ENCODE results near the gene PDX1. TPM values are rescaled to one million over a fixed set of nuclear protein-coding genes. Genes with fewer than 3 reads are reported as not detected.

Gene PDX1
- total RNA-seq, 2 donors from 2014 or later, result 6.5 to 25.1 TPM

DNA sequence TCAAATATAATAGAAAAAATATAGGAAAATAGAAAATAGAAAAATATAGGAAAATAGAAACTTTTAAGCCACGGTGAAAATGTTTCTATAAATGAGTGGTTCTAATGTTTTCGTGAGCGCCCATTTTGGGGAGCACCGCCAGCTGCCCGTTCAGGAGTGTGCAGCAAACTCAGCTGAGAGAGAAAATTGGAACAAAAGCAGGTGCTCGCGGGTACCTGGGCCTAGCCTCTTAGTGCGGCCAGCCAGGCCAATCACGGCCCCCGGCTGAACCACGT, 204 bp upstream of the PDX1 start:
- peaks cover 36% of the 10 kb centered on the region for H3K4me1 ChIP-seq
- no peaks in the 10 kb centered on the region for H3K9me3 ChIP-seq
- ATAC-seq, result no peak
- peak overlapping the region in 1 of 2 donors; percentile 52 for H3K4me3 ChIP-seq
- H3K36me3 ChIP-seq (replicated peaks in 1 of 2; ENCODE audit: insufficient read depth in 1 of 2, low read depth in 2 of 2), result no peaks in the 10 kb centered on the region
- WGBS, 2 donors, result 2 to 4% methylated on average over 8 to 11 of the region's 11 CpGs
- TF ChIP-seq, protein P1, sequence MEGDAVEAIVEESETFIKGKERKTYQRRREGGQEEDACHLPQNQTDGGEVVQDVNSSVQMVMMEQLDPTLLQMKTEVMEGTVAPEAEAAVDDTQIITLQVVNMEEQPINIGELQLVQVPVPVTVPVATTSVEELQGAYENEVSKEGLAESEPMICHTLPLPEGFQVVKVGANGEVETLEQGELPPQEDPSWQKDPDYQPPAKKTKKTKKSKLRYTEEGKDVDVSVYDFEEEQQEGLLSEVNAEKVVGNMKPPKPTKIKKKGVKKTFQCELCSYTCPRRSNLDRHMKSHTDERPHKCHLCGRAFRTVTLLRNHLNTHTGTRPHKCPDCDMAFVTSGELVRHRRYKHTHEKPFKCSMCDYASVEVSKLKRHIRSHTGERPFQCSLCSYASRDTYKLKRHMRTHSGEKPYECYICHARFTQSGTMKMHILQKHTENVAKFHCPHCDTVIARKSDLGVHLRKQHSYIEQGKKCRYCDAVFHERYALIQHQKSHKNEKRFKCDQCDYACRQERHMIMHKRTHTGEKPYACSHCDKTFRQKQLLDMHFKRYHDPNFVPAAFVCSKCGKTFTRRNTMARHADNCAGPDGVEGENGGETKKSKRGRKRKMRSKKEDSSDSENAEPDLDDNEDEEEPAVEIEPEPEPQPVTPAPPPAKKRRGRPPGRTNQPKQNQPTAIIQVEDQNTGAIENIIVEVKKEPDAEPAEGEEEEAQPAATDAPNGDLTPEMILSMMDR (IDR thresholded peaks at IDR 0.05), result no peak
- TF ChIP-seq POLR2A (IDR thresholded peaks at IDR 0.05), result no peak
- H3K27me3 ChIP-seq, result no peaks in the 10 kb centered on the region
- peak in 2 of 4 donors; percentile 92 to 94 for DNase-seq
- intact Hi-C loops (cut with DNase I), result no loop called here
- peak overlapping the region in 3 of 4 donors; percentile 90 to 91 (median 90) for H3K27ac ChIP-seq

DNA sequence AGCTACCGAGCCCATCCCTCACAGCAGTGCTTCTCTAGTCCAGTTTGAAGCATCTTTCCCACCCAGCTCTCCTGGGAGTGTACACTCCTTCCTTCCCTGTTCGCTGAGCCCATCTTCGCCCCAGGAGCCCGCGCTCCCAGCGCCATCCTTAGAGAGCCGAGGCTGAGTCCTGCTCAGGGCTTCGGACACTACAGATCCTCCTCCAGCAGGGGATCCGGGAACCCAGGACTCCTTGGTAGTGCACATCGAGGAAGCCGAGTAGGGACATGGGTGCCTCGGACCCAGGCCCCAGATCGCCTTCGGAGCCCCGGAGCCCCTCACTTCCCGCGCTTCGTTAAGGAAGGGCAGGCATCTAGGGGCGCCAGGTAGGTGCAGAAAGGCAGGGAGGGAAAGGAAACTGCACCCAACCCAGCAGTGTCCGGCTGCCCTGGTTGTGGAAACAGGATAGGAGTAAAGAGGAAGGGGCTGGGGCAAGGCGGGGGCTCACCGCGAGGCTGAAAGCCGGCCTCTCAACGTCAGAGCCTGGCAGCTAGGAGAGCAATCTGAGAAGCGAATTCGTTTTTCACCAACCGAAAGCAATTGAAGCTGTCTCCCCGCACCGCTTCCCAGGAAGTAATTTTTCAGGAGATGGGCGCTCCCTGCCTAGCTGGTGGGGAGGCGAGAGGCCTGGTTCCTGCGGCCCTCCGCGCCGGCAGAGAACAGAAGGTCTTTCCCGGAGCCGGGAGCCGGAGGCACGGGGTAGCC, 1.0 kb downstream of the PDX1 start:
- Histone ChIP-seq H3K9me3 (no peaks in the 10 kb centered on the region), H3K4me1 (peaks cover 36% of the 10 kb centered on the region), H3K4me3 (peak overlapping the region; percentile 52 to 87), H3K27me3 (no peaks in the 10 kb centered on the region), H3K36me3 (replicated peaks in 1 of 2; ENCODE audit: insufficient read depth in 1 of 2, low read depth in 2 of 2) (no peaks in the 10 kb centered on the region), H3K27ac (peak overlapping the region; percentile 79 to 91 (median 90))
- TF ChIP-seq POLR2A (IDR thresholded peaks at IDR 0.05), result no peak
- TF ChIP-seq, protein P1 (IDR thresholded peaks at IDR 0.05), result peak in 1 of 7 experiments; percentile 14
- ATAC-seq (no peak), DNase-seq (peak in 3 of 4 donors; percentile 26 to 33 (median 27))
- WGBS, 2 donors, result 1 to 2% methylated on average over 30 to 40 of the region's 40 CpGs
- intact Hi-C loops (cut with DNase I), result no loop called here

- Histone ChIP-seq H3K4me3 (peak overlapping the region; percentile 52 to 87), H3K27ac (peak overlapping the region in 3 of 4 donors; percentile 90 to 91 (median 90)), H3K4me1 (peaks cover 36% of the 10 kb centered on the region), H3K9me3 (no peaks in the 10 kb centered on the region), H3K36me3 (replicated peaks in 1 of 2; ENCODE audit: insufficient read depth in 1 of 2, low read depth in 2 of 2) (no peaks in the 10 kb centered on the region), H3K27me3 (no peaks in the 10 kb centered on the region)
- no peak for TF ChIP-seq POLR2A (IDR thresholded peaks at IDR 0.05)
- TF ChIP-seq, protein P1 (IDR thresholded peaks at IDR 0.05), result no peak
- DNase-seq (no peak), ATAC-seq (no peak)
- intact Hi-C loops (cut with DNase I), result no loop called here
- 11 to 21% methylated on average over 14 to 41 of the region's 41 CpGs for WGBS, 2 donors
These were observed 1.7 kb downstream of the PDX1 start for GRCh38 chr13:27921421-27921960.

DNA sequence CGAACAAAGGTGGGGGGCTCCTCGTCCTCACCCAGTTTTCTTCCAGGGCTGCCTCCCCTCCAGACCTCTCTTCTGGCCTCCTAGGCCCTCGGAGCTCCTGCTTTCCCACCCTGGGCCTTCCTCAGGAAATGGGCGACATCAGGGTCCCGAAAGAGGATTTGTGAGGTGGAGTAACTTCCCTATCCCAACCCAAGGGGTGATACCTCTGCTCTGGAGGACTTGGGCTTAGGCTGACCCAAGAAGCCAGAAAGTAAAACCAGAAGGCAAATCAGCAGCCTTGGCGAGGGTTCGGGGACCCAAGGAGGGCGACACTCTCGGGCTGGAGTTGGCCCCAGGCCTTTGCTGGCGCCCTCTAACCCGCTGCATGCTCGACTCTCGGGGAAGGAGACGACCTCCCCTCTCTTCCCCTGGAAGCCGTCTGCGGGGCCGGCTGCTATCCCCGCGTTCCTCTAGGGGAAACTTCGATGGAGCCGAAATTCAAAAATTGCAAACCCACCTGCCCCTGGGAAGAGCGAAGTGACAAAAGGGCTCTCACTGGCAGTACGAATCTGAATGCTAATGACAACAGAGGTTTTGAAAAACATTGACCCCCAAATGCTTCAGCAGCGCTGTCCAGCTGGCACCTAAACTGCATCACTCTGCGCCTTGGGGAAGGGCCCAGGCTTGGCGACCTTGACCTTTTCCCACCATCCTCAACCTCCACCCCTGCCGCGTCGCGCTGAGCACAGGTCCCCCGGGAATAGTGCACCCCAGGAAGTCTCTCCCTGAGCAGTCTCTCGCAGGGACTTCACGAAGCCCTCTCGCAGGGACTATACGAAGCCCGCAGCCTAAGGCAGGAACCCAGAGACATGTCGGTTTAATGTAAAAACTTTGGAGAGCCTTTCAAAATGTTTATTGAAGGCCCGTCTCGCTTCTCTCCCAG, 2.4 kb downstream of the PDX1 start:
- H3K9me3 ChIP-seq, result no peaks in the 10 kb centered on the region
- H3K27me3 ChIP-seq, result no peaks in the 10 kb centered on the region
- TF ChIP-seq, protein P1 (IDR thresholded peaks at IDR 0.05), result no peak
- no peak for TF ChIP-seq POLR2A (IDR thresholded peaks at IDR 0.05)
- H3K27ac ChIP-seq, result peak overlapping the region; percentile 4 to 91 (median 90)
- DNase-seq (no peak), ATAC-seq (no peak)
- H3K4me1 ChIP-seq, result peaks cover 36% of the 10 kb centered on the region
- no peaks in the 10 kb centered on the region for H3K36me3 ChIP-seq (replicated peaks in 1 of 2; ENCODE audit: insufficient read depth in 1 of 2, low read depth in 2 of 2)
- H3K4me3 ChIP-seq, result peak overlapping the region in 1 of 2 donors; percentile 52
- WGBS, 2 donors, result 47 to 73% methylated on average over 33 to 38 of the region's 39 CpGs
- intact Hi-C loops (cut with DNase I), result no loop called here
